Right lobe of liver (tissue), 6 donors: ENCODE measurements around the gene TERT. TPM values are rescaled to one million over a fixed set of nuclear protein-coding genes. Genes with fewer than 3 reads are reported as not detected.
"Not testable (repeated sequence)": the region's sequence is repeated elsewhere in the genome, so short reads cannot be mapped to it uniquely, and the experiment has no call there.

Experiments
- ATAC-seq, 4 donors: fragments of 200-7000 bp; cut with Tn5 transposase; one replicate each; pipeline ENCODE4 v1.9.1; 2020; ENCODE audit warnings: mild to moderate bottlenecking in 4 of 4, moderate library complexity in 4 of 4
- DNase-seq, 3 donors: peaks; one replicate each; pipeline ENCODE4 v3.0.0-alpha.2; 2020
- H3K27ac ChIP-seq, 3 donors: fragments of 200-600 bp; one replicate each; pipeline ENCODE4 v1.8.0; 2022
- H3K27me3 ChIP-seq, 2 donors: fragments of 200-600 bp; one replicate each; pipeline ENCODE4 v1.8.0; 2022
- H3K36me3 ChIP-seq, 4 donors: fragments of 200-600 bp; sonication (generic) in 1 of 4; one replicate each; pipeline versions ENCODE4 v1.5.1 to v1.8.0; 2017 to 2022; ENCODE audit warnings: control low read depth in 1 of 4
- H3K4me1 ChIP-seq, 4 donors: fragments of 200-600 bp; sonication (generic) in 1 of 4; one replicate each; pipeline versions ENCODE4 v1.5.1 to v1.8.0; 2017 to 2022; ENCODE audit warnings: control low read depth in 1 of 4
- H3K4me3 ChIP-seq, 3 donors: fragments of 200-600 bp; one replicate each; pipeline ENCODE4 v1.8.0; 2022
- H3K9me3 ChIP-seq, 4 donors: fragments of 200-600 bp; sonication (generic) in 1 of 4; one replicate each; pipeline versions ENCODE4 v1.5.1 to v1.8.0; 2017 to 2022; ENCODE audit warnings: control low read depth in 1 of 4
- POLR2A ChIP-seq: fragments of 450-650 bp; IDR thresholded peaks from one replicate; pipeline ENCODE4 v1.6.1; 2017; ENCODE audit warnings: antibody characterized with exemption, mild to moderate bottlenecking
- WGBS: methylation state at CpG from one replicate; pipeline ENCODE4 v1.1.6; 2018; ENCODE audit warnings: low coverage, low lambda C conversion rate; ENCODE audit not compliant: insufficient coverage; ENCODE audit errors: missing lambda C conversion rate; 5-methylcytosine and 5-hydroxymethylcytosine counted together
- intact Hi-C, 2 donors: fragments of 100-400 bp; cut with DNase I; formaldehyde crosslinking; loops; one replicate each; pipeline versions ENCODE4 v1.11.2 to v1.14.1; 2022
- total RNA-seq, 6 experiments: library from RNA; depleted of rRNA in 2 of 6; stranded (reverse); fragments of >200 nt in 2 of 6; fragmentation: NEBNext Ultra II Directional in 3 of 6; extraction: Animal tissue kit (Norgen Biotek cat#: 25700) in 3 of 6; gene quantifications; one replicate each; pipeline versions ENCODE4 v1.1.0 to v1.2.4, GENCODE V29; 2016 to 2023
- TF ChIP-seq, protein P1 (sequence below), 4 donors: fragments of 200-600 bp in 3 of 4; fragments of 450-650 bp in 1 of 4; IDR thresholded peaks; one replicate each; pipeline versions ENCODE4 v1.5.1 to v1.8.0; 2016 to 2022; ENCODE audit warnings: antibody characterized with exemption in 4 of 4, mild to moderate bottlenecking in 2 of 4
- donor health status: DM: no; HTN: yes; CAD: no.
- donor health status: DM: no; HTN: no; CAD: no.
- donor health status: DM: no; HTN: no; CAD: no.
- donor health status: DM: no; HTN: yes; CAD: no.
- donor health status: DM: no; HTN: yes; CAD: no.

TERT gene
- total RNA-seq, 6 experiments from 2014 or later = not detected

DNA sequence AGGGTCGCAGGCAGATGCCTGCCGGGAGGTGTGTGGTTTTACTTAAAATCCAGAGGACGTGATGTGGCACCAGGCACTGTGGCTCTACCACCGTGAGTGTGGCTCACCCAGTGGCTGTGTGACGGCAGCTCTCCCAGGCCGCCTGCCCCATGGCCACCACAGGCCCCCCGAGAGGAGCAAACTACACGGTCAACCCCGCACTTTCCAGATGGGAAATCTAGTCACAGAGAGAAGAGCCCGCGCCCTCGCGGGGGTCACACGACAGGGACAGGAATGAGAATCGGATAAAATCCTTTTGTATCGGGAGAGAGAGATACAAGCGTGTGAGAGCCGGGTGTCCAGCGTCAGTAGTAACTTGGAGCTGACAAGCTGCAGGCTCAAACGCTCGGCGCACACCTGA, 24.4 kb downstream of the TERT start:
- Histone ChIP-seq H3K27me3 (no peaks in the 10 kb centered on the region), H3K9me3 (no peaks in the 10 kb centered on the region), H3K4me1 (no peaks in the 10 kb centered on the region), H3K27ac (no peak overlapping the region), H3K36me3 (no peaks in the 10 kb centered on the region), H3K4me3 (no peak overlapping the region)
- intact Hi-C loops = no loop called here
- TF ChIP-seq, protein P1, sequence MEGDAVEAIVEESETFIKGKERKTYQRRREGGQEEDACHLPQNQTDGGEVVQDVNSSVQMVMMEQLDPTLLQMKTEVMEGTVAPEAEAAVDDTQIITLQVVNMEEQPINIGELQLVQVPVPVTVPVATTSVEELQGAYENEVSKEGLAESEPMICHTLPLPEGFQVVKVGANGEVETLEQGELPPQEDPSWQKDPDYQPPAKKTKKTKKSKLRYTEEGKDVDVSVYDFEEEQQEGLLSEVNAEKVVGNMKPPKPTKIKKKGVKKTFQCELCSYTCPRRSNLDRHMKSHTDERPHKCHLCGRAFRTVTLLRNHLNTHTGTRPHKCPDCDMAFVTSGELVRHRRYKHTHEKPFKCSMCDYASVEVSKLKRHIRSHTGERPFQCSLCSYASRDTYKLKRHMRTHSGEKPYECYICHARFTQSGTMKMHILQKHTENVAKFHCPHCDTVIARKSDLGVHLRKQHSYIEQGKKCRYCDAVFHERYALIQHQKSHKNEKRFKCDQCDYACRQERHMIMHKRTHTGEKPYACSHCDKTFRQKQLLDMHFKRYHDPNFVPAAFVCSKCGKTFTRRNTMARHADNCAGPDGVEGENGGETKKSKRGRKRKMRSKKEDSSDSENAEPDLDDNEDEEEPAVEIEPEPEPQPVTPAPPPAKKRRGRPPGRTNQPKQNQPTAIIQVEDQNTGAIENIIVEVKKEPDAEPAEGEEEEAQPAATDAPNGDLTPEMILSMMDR (IDR thresholded peaks at IDR 0.05) = no peak
- TF ChIP-seq POLR2A = no peak
- ATAC-seq (no peak), DNase-seq (no peak)
- 95% methylated on average over 18 of the region's 22 CpGs for WGBS

DNA sequence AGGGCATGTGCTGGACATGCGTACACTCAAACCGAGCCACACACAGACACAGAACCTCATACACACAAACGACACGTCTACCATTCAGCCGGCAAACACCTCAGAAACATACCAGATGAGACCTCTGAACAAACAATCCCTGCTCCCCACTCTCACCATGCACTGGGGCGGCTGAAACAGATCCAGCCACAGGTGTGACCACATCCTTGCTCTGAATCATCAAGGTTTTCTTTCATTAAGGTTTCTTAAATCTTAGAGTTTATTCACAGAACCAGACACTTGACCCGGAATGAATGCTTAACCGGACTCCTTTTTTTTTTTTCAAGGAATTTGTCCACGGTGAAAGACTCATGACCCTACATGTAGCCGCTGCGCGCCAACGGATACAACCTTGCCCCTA, 26.2 kb downstream of the TERT start:
- no peaks in the 10 kb centered on the region for H3K27me3 ChIP-seq
- H3K4me3 ChIP-seq = no peak overlapping the region
- H3K27ac ChIP-seq = no peak overlapping the region
- no peaks in the 10 kb centered on the region for H3K9me3 ChIP-seq
- DNase-seq = no peak
- WGBS = 81% methylated on average over 9 of the region's 13 CpGs
- no peak for ATAC-seq
- TF ChIP-seq, protein P1 (IDR thresholded peaks at IDR 0.05) = no peak
- TF ChIP-seq POLR2A = no peak
- no peaks in the 10 kb centered on the region for H3K4me1 ChIP-seq
- intact Hi-C loops = no loop called here
- no peaks in the 10 kb centered on the region for H3K36me3 ChIP-seq

DNA sequence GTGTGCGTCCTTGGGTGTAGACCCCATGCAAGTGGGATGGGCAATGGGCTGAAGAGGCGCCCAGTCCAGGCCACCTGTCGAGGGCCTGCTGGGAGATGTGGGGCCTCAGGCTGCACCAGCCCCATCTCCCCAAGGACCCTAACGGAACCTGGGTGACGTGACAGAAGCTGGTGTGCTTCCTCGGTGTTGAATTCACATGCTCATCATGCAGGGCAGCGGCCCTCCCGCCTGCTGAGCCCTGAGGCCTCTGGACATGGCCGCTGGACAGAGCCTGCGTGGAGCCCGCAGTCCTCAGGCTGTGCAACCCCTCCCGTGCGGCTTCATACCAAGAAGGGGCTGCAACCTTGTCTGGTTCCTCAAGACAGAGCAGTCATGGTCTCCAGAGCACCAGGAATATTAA, 26.8 kb downstream of the TERT start:
- DNase-seq = no peak

DNA sequence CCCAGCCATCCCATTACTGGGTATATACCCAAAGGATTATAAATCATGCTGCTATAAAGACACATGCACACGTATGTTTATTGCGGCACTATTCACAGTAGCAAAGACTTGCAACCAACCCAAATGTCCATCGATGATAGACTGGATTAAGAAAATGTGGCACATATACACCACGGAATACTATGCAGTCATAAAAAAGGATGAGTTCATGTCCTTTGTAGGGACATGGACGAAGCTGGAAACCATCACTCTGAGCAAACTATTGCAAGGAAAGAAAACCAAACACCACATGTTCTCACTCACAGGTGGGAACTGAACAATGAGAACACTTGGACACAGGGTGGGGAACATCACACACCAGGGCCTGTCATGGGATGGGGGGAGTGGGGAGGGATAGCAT, 27.4 kb downstream of the TERT start:
- ATAC-seq, H3K27ac ChIP-seq, H3K4me3 ChIP-seq, intact Hi-C loops, H3K9me3 ChIP-seq, DNase-seq, H3K27me3 ChIP-seq, H3K4me1 ChIP-seq, H3K36me3 ChIP-seq: not testable (repeated sequence)
- WGBS = 81% methylated on average over 5 of the region's 5 CpGs

More for the DNA sequence above, 26.8 kb downstream of the TERT start:
- Histone ChIP-seq H3K9me3 (no peaks in the 10 kb centered on the region), H3K36me3 (no peaks in the 10 kb centered on the region), H3K27ac (no peak overlapping the region), H3K4me1 (no peaks in the 10 kb centered on the region), H3K4me3 (no peak overlapping the region), H3K27me3 (no peaks in the 10 kb centered on the region)
- intact Hi-C loops = no loop called here
- no peak for ATAC-seq
- WGBS = 76% methylated on average over 3 of the region's 13 CpGs
- TF ChIP-seq, protein P1 (IDR thresholded peaks at IDR 0.05) = no peak
- TF ChIP-seq POLR2A = no peak

DNA sequence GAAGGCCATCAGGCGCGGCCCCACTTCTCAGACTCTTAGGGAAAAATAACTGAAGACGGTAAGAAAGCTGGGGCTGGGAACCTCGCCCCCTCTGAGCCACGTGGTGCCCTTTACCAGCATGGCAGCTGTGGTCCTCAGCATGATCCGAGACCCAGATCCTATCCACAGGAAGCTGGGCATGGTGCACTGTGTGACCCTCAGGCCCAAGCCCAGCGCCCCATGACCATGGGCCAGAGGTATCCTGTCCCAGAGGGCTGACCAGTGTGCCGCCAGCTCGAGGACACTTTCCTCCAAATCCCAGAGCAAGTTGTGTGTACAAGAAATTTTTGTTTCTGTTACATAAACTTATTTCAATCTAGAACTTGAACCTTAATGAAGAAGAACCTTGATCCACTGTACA, 28.1 kb downstream of the TERT start:
- no peaks in the 10 kb centered on the region for H3K27me3 ChIP-seq
- intact Hi-C loops = no loop called here
- no peak overlapping the region for H3K4me3 ChIP-seq
- TF ChIP-seq, protein P1 (IDR thresholded peaks at IDR 0.05) = no peak
- no peak for TF ChIP-seq POLR2A
- no peaks in the 10 kb centered on the region for H3K36me3 ChIP-seq
- WGBS = 86% methylated on average over 7 of the region's 9 CpGs
- ATAC-seq (no peak), DNase-seq (no peak)
- no peaks in the 10 kb centered on the region for H3K4me1 ChIP-seq
- H3K9me3 ChIP-seq = no peaks in the 10 kb centered on the region
- H3K27ac ChIP-seq = no peak overlapping the region
